ENCODE results near the gene DRD2. TPM values are rescaled to one million over a fixed set of nuclear protein-coding genes. Genes with fewer than 3 reads are reported as not detected.

DRD2 gene
- total and polyA plus RNA-seq, 2 experiments from 2014 or later: 0.59 to 0.67 TPM

DNA sequence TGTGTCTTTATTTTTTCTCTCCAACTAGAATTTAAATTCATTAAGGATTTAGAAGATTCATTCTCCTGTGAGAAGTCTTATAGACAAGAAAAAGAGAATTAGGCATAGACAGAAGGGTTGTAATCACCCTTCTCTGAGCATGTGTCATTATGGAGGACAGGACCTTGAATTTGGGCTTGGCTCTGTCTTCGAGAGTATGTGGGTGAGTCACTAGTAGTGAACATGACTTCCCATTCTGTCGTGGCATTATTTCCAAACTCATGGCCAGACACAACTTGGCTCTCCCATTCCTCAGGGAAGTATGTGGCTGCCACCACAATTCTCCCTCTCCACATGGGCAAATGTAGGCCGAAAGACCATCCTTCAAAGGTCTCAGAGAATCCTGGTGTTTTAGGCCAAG, 101.9 kb downstream of the DRD2 start:
- Histone ChIP-seq H4K20me1 (ENCODE audit: insufficient read depth, poor library complexity, severe bottlenecking) (no peaks in the 10 kb centered on the region), H3K4me1 (ENCODE audit: insufficient read depth) (peaks cover 3% of the 10 kb centered on the region), H2AFZ (no peak overlapping the region), H3K4me2 (no peak overlapping the region), H3K27ac (no peak overlapping the region), H3K9me2 (replicated peaks; ENCODE audit: insufficient read depth) (no peaks in the 10 kb centered on the region), H3K4me3 (no peak overlapping the region), H3K9me3 (ENCODE audit: low read depth) (no peaks in the 10 kb centered on the region), H3K36me3 (replicated peaks; ENCODE audit: insufficient read depth, low read depth) (no peaks in the 10 kb centered on the region), H3K27me3 (no peaks in the 10 kb centered on the region), H3K79me2 (no peaks in the 10 kb centered on the region)
- TF ChIP-seq, protein P1, sequence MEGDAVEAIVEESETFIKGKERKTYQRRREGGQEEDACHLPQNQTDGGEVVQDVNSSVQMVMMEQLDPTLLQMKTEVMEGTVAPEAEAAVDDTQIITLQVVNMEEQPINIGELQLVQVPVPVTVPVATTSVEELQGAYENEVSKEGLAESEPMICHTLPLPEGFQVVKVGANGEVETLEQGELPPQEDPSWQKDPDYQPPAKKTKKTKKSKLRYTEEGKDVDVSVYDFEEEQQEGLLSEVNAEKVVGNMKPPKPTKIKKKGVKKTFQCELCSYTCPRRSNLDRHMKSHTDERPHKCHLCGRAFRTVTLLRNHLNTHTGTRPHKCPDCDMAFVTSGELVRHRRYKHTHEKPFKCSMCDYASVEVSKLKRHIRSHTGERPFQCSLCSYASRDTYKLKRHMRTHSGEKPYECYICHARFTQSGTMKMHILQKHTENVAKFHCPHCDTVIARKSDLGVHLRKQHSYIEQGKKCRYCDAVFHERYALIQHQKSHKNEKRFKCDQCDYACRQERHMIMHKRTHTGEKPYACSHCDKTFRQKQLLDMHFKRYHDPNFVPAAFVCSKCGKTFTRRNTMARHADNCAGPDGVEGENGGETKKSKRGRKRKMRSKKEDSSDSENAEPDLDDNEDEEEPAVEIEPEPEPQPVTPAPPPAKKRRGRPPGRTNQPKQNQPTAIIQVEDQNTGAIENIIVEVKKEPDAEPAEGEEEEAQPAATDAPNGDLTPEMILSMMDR (IDR thresholded peaks at IDR 0.05; ENCODE audit: poor library complexity): no peak
- no peak for TF ChIP-seq EZH2 (IDR thresholded peaks at IDR 0.05; ENCODE audit: borderline replicate concordance)
- DNase-seq (ENCODE audit: low spot score): no peak
- 86% methylated on average over 3 of the region's 3 CpGs for WGBS (ENCODE audit: low lambda C conversion rate, missing lambda C conversion rate)

DNA sequence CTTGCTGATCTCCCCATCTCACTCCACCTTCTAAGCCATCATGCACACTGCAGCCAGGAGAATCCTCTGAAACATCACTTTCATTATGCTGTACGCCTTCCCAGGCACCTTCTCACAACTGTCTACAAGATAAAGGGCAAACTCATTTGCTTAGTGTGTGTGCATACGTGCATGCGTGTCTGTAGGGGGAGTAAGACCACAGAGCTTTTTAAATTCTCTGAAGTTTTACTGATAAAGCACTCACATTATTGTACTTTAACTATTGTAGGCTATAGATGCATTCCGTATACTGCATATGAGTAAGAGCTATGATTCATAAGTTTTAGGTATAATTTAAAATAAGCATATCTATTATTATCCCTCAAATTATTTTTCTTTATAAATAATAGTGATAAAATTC, 102.9 kb downstream of the DRD2 start:
- Histone ChIP-seq H3K79me2 (no peaks in the 10 kb centered on the region), H3K9me3 (ENCODE audit: low read depth) (no peaks in the 10 kb centered on the region), H3K27ac (no peak overlapping the region), H3K4me2 (no peak overlapping the region), H3K27me3 (no peaks in the 10 kb centered on the region), H3K4me1 (ENCODE audit: insufficient read depth) (peaks cover 3% of the 10 kb centered on the region), H2AFZ (no peak overlapping the region), H3K4me3 (no peak overlapping the region), H3K36me3 (replicated peaks; ENCODE audit: insufficient read depth, low read depth) (no peaks in the 10 kb centered on the region), H4K20me1 (ENCODE audit: insufficient read depth, poor library complexity, severe bottlenecking) (no peaks in the 10 kb centered on the region), H3K9me2 (replicated peaks; ENCODE audit: insufficient read depth) (no peaks in the 10 kb centered on the region)
- no peak for TF ChIP-seq EZH2phosphoT487 (IDR thresholded peaks at IDR 0.05; ENCODE audit: low read depth, severe bottlenecking, unreplicated experiment)
- TF ChIP-seq, protein P1 (IDR thresholded peaks at IDR 0.05; ENCODE audit: poor library complexity): peak; percentile 28
- 67% methylated on average over 4 of the region's 4 CpGs for WGBS (ENCODE audit: low lambda C conversion rate, missing lambda C conversion rate)
- no peak for DNase-seq (ENCODE audit: low spot score)

DNA sequence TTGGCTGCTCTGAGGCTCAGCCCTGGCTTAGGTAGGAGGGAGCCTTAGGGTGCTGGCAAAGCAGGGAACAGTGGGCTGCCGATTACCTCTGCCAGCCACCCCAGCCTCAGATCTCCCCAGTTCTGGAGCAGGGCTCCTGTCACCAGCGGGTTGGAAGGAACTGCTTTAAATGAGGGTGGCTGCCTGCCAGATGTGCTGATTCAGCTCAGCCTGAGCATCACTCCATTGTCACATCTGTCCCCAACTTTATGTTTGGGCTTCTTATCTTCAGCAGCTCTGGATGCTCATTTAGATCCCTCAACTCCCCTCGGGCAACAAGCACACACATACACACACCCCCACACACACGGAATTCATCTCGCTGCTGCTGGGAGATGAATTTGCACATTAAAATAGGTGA, 104.6 kb downstream of the DRD2 start:
- no peaks in the 10 kb centered on the region for H3K9me2 ChIP-seq (replicated peaks; ENCODE audit: insufficient read depth)
- no peak overlapping the region for H3K4me2 ChIP-seq
- H3K36me3 ChIP-seq (replicated peaks; ENCODE audit: insufficient read depth, low read depth): no peaks in the 10 kb centered on the region
- no peak overlapping the region for H3K27ac ChIP-seq
- no peaks in the 10 kb centered on the region for H3K79me2 ChIP-seq
- WGBS (ENCODE audit: low lambda C conversion rate, missing lambda C conversion rate): 76% methylated on average over 5 of the region's 5 CpGs
- DNase-seq (ENCODE audit: low spot score): no peak
- H2AFZ ChIP-seq: no peak overlapping the region
- peaks cover 3% of the 10 kb centered on the region for H3K4me1 ChIP-seq (ENCODE audit: insufficient read depth)
- H3K4me3 ChIP-seq: no peak overlapping the region
- no peak for TF ChIP-seq EZH2phosphoT487 (IDR thresholded peaks at IDR 0.05; ENCODE audit: low read depth, severe bottlenecking, unreplicated experiment)
- TF ChIP-seq, protein P1 (IDR thresholded peaks at IDR 0.05; ENCODE audit: poor library complexity): no peak
- no peak for TF ChIP-seq EZH2 (IDR thresholded peaks at IDR 0.05; ENCODE audit: borderline replicate concordance)
- H3K9me3 ChIP-seq (ENCODE audit: low read depth): no peaks in the 10 kb centered on the region
- H3K27me3 ChIP-seq: no peaks in the 10 kb centered on the region
- no peaks in the 10 kb centered on the region for H4K20me1 ChIP-seq (ENCODE audit: insufficient read depth, poor library complexity, severe bottlenecking)

DNA sequence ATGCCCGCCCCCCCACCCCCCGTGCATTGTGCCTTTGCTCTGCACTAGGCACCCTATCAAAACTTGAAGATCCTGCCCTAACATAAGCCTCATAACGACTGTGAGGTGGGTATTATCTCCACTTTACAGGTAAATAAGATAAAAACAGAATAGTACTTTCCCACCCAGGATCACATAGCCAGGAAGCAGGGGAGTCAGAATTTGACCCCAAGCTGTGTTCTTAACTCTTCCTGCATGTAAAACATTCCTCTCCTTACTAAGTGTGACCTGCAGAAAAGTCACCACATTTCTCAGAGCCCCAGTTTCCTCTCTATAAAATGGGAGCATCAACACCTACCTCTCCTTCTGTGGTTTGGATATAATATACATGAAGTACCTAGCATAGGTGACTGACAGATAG, 105.8 kb downstream of the DRD2 start:
- H4K20me1 ChIP-seq (ENCODE audit: insufficient read depth, poor library complexity, severe bottlenecking): no peaks in the 10 kb centered on the region
- no peak for DNase-seq (ENCODE audit: low spot score)
- no peaks in the 10 kb centered on the region for H3K36me3 ChIP-seq (replicated peaks; ENCODE audit: insufficient read depth, low read depth)
- no peak overlapping the region for H3K4me3 ChIP-seq
- TF ChIP-seq, protein P1 (IDR thresholded peaks at IDR 0.05; ENCODE audit: poor library complexity): no peak
- no peak for TF ChIP-seq EZH2phosphoT487 (IDR thresholded peaks at IDR 0.05; ENCODE audit: low read depth, severe bottlenecking, unreplicated experiment)
- TF ChIP-seq EZH2 (IDR thresholded peaks at IDR 0.05; ENCODE audit: borderline replicate concordance): no peak
- no peaks in the 10 kb centered on the region for H3K9me2 ChIP-seq (replicated peaks; ENCODE audit: insufficient read depth)
- H3K9me3 ChIP-seq (ENCODE audit: low read depth): no peaks in the 10 kb centered on the region
- H3K27ac ChIP-seq: no peak overlapping the region
- no peaks in the 10 kb centered on the region for H3K27me3 ChIP-seq
- no peak overlapping the region for H3K4me2 ChIP-seq
- H2AFZ ChIP-seq: no peak overlapping the region
- 52% methylated on average over 3 of the region's 3 CpGs for WGBS (ENCODE audit: low lambda C conversion rate, missing lambda C conversion rate)
- peaks cover 2% of the 10 kb centered on the region for H3K4me1 ChIP-seq (ENCODE audit: insufficient read depth)
- H3K79me2 ChIP-seq: no peaks in the 10 kb centered on the region
